Neuron (in vitro differentiated cells): ENCODE data around the gene THAP4.

ENCODE experiments used
- H2AFZ ChIP-seq: one replicate; pipeline ENCODE4 v1.6.1; 2013; ENCODE audit warnings: low read depth, mild to moderate bottlenecking, inconsistent platforms, low read length, moderate library complexity
- H3K27me3 ChIP-seq: one replicate; pipeline ENCODE4 v1.6.1; 2013; ENCODE audit warnings: low read length; ENCODE audit not compliant: insufficient read depth
- H3K36me3 ChIP-seq: one replicate; pipeline ENCODE4 v1.6.1; 2013; ENCODE audit warnings: low read length; ENCODE audit not compliant: insufficient read depth
- H3K4me1 ChIP-seq: one replicate; pipeline ENCODE4 v1.6.1; 2013; ENCODE audit warnings: low read length; ENCODE audit not compliant: insufficient read depth
- H3K4me3 ChIP-seq: 2 replicates; pipeline ENCODE4 v1.5.1; 2013; ENCODE audit warnings: mild to moderate bottlenecking, low read length, moderate library complexity
- H3K9me3 ChIP-seq: one replicate; pipeline ENCODE4 v1.6.1; 2013; ENCODE audit warnings: low read length

THAP4 gene

DNA sequence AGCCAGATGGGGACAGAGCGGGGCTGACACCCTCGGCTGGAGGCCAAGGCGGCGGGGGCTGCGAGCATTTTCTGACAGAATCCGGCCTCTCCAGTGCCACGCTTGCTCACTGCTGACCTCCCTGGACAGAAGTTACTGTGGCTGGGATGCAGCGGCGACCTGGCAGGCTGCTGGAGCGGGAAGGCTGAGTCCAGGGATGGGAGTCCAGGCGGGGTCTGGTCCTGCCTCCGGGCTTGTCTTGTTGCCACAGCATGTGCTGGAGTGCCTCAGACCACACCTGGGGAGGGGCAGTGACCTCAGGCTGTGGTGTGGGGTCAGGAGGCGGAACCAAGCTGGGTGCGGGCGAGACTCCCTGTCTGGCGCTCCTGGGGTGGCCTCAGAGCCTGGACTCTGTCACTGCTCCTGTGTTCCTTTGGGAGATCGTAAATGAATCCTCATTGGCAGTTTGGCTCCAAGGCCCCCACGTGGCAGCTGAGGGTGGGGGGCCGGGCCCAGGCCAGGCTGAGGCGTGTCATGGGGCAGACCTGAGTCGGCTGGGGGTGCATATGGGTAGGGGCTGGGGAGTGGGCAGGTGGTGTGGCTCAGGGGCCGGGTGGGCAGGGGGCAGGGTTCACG, 72.9 kb downstream of the THAP4 start:
- Histone ChIP-seq H3K27me3 (peaks cover 2% of the 10 kb centered on the region), H3K9me3 (peaks cover 2% of the 10 kb centered on the region), H2AFZ (no peak overlapping the region), H3K4me1 (no peaks in the 10 kb centered on the region), H3K4me3 (no peak overlapping the region), H3K36me3 (no peaks in the 10 kb centered on the region)

- Histone ChIP-seq H3K9me3 (peaks cover 2% of the 10 kb centered on the region), H3K27me3 (peaks cover 4% of the 10 kb centered on the region), H2AFZ (no peak overlapping the region), H3K4me3 (no peak overlapping the region), H3K36me3 (no peaks in the 10 kb centered on the region), H3K4me1 (no peaks in the 10 kb centered on the region)
Measured at GRCh38 chr2:241563571-241563980, 73.4 kb downstream of the THAP4 start.

GRCh38 chr2:241563031-241563507, 73.9 kb downstream of the THAP4 start:
- H3K36me3 ChIP-seq = no peaks in the 10 kb centered on the region
- H3K9me3 ChIP-seq = peaks cover 7% of the 10 kb centered on the region
- peaks cover 9% of the 10 kb centered on the region for H3K27me3 ChIP-seq
- no peaks in the 10 kb centered on the region for H3K4me1 ChIP-seq
- H3K4me3 ChIP-seq = no peak overlapping the region
- no peak overlapping the region for H2AFZ ChIP-seq

- Histone ChIP-seq H3K4me1 (no peaks in the 10 kb centered on the region), H3K9me3 (peaks cover 11% of the 10 kb centered on the region), H3K4me3 (no peak overlapping the region), H3K27me3 (peaks cover 16% of the 10 kb centered on the region), H2AFZ (no peak overlapping the region), H3K36me3 (no peaks in the 10 kb centered on the region)
Measured at GRCh38 chr2:241562269-241562891, 74.6 kb downstream of the THAP4 start.

DNA sequence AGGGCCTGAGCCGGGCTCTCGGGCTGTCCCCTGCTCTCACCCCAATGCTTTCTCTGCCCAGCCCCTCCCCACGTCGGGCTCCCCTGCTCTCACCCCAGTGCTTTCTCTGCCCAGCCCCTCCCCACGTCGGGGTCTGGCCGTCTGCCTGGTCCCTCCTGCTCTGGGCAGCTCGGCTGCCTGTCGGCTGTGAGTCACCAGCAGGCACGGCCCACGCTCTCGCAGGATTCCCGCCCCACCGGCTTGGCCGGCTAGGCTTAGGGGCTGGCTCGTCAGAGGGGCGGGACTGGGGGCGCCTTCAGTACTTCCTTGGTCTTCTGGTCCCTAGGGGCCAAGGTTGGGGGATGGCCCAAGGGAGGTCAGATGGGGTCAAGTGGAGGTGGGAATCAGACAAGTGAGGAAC, 75.1 kb downstream of the THAP4 start:
- no peaks in the 10 kb centered on the region for H3K4me1 ChIP-seq
- peaks cover 19% of the 10 kb centered on the region for H3K27me3 ChIP-seq
- H3K36me3 ChIP-seq = no peaks in the 10 kb centered on the region
- H2AFZ ChIP-seq = no peak overlapping the region
- H3K4me3 ChIP-seq = no peak overlapping the region
- peaks cover 11% of the 10 kb centered on the region for H3K9me3 ChIP-seq

GRCh38 chr2:241560883-241561474, 76.0 kb downstream of the THAP4 start:
- Histone ChIP-seq H3K27me3 (peaks cover 19% of the 10 kb centered on the region), H3K36me3 (no peaks in the 10 kb centered on the region), H3K4me1 (no peaks in the 10 kb centered on the region), H3K9me3 (peaks cover 11% of the 10 kb centered on the region), H2AFZ (no peak overlapping the region), H3K4me3 (no peak overlapping the region)

GRCh38 chr2:241560162-241560882, 76.6 kb downstream of the THAP4 start:
- Histone ChIP-seq H3K9me3 (peaks cover 17% of the 10 kb centered on the region), H3K27me3 (peaks cover 19% of the 10 kb centered on the region), H3K4me3 (no peak overlapping the region), H2AFZ (no peak overlapping the region), H3K36me3 (no peaks in the 10 kb centered on the region), H3K4me1 (no peaks in the 10 kb centered on the region)

DNA sequence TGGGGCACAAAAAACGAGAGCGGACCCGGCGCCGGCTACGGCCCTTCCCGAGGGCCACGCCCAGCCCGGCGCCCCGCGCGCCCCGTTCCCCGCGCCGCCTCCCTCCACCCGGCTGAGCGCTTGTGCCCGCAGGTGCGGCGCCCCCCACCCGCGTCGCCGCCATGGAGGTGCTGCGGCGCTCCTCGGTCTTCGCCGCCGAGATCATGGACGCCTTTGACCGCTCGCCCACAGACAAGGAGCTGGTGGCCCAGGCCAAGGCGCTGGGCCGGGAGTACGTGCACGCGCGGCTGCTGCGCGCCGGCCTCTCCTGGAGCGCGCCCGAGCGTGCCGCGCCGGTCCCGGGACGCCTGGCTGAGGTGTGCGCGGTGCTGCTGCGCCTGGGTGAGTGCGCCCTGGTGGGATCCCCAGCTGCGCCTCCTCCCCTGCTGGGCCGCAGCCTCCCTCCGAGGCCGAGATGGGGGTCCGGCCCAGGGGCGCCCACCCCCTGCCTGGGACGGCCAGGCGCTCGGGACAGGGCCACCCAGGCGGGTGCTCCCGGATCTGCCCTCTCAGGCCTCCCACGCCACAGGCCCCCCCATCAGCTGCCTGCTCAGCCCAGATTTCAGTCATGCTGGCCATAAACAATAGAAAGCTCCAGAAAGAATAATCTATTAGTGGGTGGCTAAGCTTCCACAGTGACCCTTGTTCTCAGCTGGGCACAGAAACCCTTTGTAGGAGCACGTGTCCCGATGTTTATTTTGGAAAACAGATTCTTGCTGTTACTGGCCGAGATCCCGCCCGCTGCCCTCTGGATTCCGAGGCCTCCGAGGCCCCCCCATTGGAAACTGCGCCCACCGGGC, 77.4 kb downstream of the THAP4 start:
- Histone ChIP-seq H3K9me3 (peaks cover 20% of the 10 kb centered on the region), H3K4me3 (peak overlapping the region; percentile 40), H3K27me3 (peaks cover 19% of the 10 kb centered on the region), H3K4me1 (no peaks in the 10 kb centered on the region), H2AFZ (peak overlapping the region; percentile 42), H3K36me3 (no peaks in the 10 kb centered on the region)

DNA sequence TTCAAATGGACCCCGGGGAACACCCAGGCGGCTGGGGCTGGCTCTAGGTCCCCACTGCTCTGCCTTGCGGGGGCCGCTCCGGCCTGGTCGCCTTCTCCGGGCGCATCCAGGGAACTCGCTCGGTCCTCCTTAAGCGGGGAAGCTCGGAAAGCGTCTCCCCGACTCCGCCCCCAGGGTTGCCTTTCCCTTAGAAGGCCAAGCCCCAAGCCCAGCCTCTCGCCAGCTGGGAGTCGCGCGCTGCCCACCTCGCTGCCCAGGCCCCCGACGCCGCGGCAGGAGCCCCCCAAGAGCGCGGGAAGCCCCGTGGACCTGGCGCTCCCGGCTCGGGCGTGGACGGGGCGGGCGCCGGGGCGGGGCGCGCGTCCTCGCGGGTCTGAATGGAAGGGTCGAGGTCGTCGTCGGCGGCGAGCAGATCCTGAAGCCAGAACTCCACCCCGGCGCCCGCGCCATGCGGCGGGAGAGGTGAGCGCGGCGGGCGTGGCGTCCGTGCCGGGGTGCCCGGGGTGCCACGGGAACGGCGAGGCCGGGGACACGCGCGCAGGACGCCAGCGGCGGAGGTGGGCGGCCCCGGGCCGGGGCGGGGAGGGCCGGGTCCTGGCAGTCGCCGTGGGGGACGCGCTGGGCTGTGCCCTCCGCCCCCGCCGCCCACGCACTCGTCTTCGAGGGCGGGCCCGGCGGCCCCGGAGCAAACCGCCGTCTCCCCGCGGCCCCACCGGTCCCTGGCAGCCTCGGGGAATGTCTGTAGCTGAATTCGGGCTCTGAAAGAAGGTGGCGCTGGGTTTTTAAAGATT, 78.2 kb downstream of the THAP4 start, which contains the start of gene BOK:
BOK (plus strand) TSS at position 214 of the 791 bp plus-strand sequence. CDS start 739 bp downstream, outside the sequence.
- no peaks in the 10 kb centered on the region for H3K36me3 ChIP-seq
- peak within 1 kb of the TSS; percentile 40 for H3K4me3 ChIP-seq
- H3K9me3 ChIP-seq = peaks cover 21% of the 10 kb centered on the region
- H2AFZ ChIP-seq = peak within 1 kb of the TSS; percentile 42
- H3K27me3 ChIP-seq = peaks cover 19% of the 10 kb centered on the region
- no peaks in the 10 kb centered on the region for H3K4me1 ChIP-seq

GRCh38 chr2:241556746-241557145, 80.2 kb downstream of the THAP4 start:
- Histone ChIP-seq H2AFZ (no peak overlapping the region), H3K4me3 (no peak overlapping the region), H3K27me3 (peaks cover 19% of the 10 kb centered on the region), H3K9me3 (peaks cover 21% of the 10 kb centered on the region), H3K36me3 (no peaks in the 10 kb centered on the region), H3K4me1 (no peaks in the 10 kb centered on the region)

DNA sequence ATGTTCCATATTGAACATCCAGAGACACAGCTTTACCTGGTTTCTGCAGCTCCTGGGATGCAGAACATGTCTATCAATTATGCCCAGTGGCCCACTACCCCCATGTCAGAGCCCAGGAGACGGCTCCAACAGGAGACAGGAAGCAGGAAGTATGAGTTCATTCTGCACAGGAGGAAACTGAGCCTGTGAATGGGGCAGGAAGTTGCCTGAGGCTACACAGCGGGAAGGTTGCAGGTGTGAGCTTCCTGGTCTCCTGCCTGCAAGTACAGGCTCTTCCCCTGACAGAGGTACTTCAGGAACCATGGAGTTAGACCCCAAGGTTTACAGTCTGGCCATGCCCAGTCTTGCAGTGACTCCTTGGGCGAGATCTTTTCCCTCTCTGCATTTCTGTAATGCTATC, 81.2 kb downstream of the THAP4 start:
- H3K36me3 ChIP-seq = no peaks in the 10 kb centered on the region
- H3K9me3 ChIP-seq = peaks cover 21% of the 10 kb centered on the region
- H2AFZ ChIP-seq = no peak overlapping the region
- H3K27me3 ChIP-seq = peaks cover 19% of the 10 kb centered on the region
- H3K4me1 ChIP-seq = no peaks in the 10 kb centered on the region
- H3K4me3 ChIP-seq = no peak overlapping the region
